ENCODE results near the gene NDUFA8.
A peak's percentile ranks its signal among the peaks of the same experiment; 100 is the strongest.

The NDUFA8 gene

GRCh38 chr9:122135529-122135859 is 24.1 kb downstream of the NDUFA8 start:
- no peak for DNase-seq (ENCODE audit: low read depth in 2 of 2)

- no peak for DNase-seq (ENCODE audit: low read depth in 2 of 2)
Observed at GRCh38 chr9:122134822-122135528, 24.6 kb downstream of the NDUFA8 start.

GRCh38 chr9:122133984-122134535 is 25.5 kb downstream of the NDUFA8 start:
- no peak for DNase-seq (ENCODE audit: low read depth in 2 of 2)

- DNase-seq (ENCODE audit: low read depth in 2 of 2): no peak
Observed at GRCh38 chr9:122133263-122133983, 26.2 kb downstream of the NDUFA8 start.

GRCh38 chr9:122132539-122132938 is 27.0 kb downstream of the NDUFA8 start:
- no peak for DNase-seq (ENCODE audit: low read depth in 2 of 2)

GRCh38 chr9:122131401-122132001 is 28.1 kb downstream of the NDUFA8 start:
- no peak for DNase-seq (ENCODE audit: low read depth in 2 of 2)

- no peak for DNase-seq (ENCODE audit: low read depth in 2 of 2)
Observed at GRCh38 chr9:122130837-122131236, 28.7 kb downstream of the NDUFA8 start.

GRCh38 chr9:122129969-122130368 is 29.6 kb downstream of the NDUFA8 start:
- DNase-seq (ENCODE audit: low read depth in 2 of 2): no peak

- no peak for DNase-seq (ENCODE audit: low read depth in 2 of 2)
Observed at GRCh38 chr9:122128969-122129343, 30.6 kb downstream of the NDUFA8 start.

GRCh38 chr9:122128007-122128968 is 31.3 kb downstream of the NDUFA8 start:
- no peak for DNase-seq (ENCODE audit: low read depth in 2 of 2)

GRCh38 chr9:122127396-122127798 is 32.2 kb downstream of the NDUFA8 start:
- no peak for DNase-seq (ENCODE audit: low read depth in 2 of 2)

- no peak for DNase-seq (ENCODE audit: low read depth in 2 of 2)
Observed at GRCh38 chr9:122126331-122127261, 33.0 kb downstream of the NDUFA8 start.

- DNase-seq (ENCODE audit: low read depth in 2 of 2): no peak
Observed at GRCh38 chr9:122125509-122126330, 33.9 kb downstream of the NDUFA8 start.

GRCh38 chr9:122125158-122125508 is 34.4 kb downstream of the NDUFA8 start:
- DNase-seq (ENCODE audit: low read depth in 2 of 2): peak; percentile 55 to 59

GRCh38 chr9:122124528-122124927 is 35.1 kb downstream of the NDUFA8 start:
- DNase-seq (ENCODE audit: low read depth in 2 of 2): no peak

GRCh38 chr9:122124048-122124447 is 35.5 kb downstream of the NDUFA8 start:
- no peak for DNase-seq (ENCODE audit: low read depth in 2 of 2)

GRCh38 chr9:122122903-122123632 is 36.5 kb downstream of the NDUFA8 start:
- DNase-seq (ENCODE audit: low read depth in 2 of 2): peak; percentile 48 to 50

GRCh38 chr9:122122468-122122867 is 37.1 kb downstream of the NDUFA8 start:
- no peak for DNase-seq (ENCODE audit: low read depth in 2 of 2)

- no peak for DNase-seq (ENCODE audit: low read depth in 2 of 2)
Observed at GRCh38 chr9:122121931-122122330, 37.6 kb downstream of the NDUFA8 start.
